CD4-positive, alpha-beta T cell treated with Interleukin-2 at 100 ng/mL for 4 hours (primary cell): Measurements from ENCODE around the gene NPAS3.
A peak's percentile ranks its signal among the peaks of the same experiment; 100 is the strongest.

Source experiments
- DNase-seq: peaks from one replicate; pipeline ENCODE4 v3.0.0-alpha.2; 2020; ENCODE audit warnings: low spot score

Gene NPAS3

DNA sequence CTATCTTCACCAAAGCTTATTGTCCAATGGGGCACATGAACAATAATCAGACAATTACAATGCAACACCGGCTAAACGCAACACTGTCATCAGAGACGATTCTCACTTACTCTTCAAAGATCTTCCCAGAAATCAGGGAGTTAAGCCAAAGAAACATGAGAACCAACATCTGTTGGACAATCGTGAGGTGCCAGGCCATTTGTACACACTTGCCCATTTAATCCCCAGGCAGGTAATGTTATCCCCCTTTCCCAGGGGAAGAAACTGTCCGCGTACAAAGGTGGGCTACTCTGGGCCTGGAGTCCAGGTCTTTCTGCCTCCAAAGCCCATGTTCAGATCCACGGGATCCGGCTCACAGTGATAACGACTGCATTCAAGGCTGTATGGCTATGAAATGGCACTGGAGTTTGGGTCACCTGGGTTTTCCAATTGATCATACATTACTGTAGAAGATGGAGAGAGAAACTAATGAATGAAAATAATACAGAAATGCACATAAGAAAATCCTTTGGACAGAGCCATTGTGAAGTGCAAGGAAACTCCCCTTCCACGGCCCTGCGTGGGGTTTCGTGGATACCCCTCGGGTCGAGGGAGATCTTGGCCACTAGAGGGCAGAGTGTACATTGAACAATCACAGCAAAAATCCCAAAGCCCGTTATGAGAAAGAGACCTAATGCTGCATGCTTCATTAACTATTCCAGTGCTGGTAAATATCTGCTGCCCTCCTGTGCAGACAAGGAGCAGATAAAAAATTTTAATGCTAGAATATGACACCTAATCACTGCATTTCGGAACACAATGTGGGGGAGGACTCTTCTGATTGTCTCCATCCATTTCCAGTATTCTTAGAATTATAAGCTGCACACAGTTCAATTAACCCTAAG is 900.8 kb downstream of the NPAS3 start:
- peak; percentile 63 for DNase-seq

GRCh38 chr14:33840797-33841196 is 902.1 kb downstream of the NPAS3 start:
- no peak for DNase-seq

DNA sequence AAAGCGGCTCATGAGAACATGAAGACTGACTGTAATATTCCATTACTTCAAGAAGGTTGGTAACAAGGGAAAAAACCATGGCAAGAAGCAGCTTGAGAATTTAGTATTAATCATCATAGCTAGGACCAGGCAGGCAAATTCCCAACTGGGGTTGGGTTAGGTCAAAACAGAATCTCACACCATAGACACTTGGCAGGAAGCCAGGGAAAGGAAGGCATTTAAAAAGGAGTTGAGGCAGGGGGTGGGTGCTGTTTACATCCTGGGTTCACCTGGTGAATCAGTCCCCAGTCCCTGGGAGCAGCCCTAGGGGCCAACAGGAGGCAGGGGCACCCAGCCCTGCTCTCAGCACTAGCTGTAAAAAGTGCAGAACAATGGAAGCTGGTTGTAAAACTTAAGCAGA is 903.6 kb downstream of the NPAS3 start:
- no peak for DNase-seq

DNA sequence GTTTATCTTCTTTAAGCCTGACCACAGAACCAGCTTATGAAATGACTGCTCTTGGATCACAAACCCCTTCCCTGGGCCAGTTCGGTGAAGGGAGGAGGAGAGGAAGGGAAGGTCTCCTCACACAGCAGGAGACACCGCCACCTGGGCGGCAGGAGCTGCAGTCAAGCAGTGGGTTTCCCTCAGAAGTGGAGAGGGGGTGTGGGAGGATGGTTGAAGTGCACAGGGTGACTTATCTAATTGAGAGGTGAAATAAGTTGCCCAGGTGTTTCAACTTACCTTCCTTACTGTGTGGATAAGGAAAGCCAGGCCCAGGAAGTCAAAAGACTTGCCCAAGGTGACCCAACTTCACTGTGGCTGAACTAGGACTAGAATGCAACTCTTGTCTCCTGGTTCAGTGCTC is 905.4 kb downstream of the NPAS3 start:
- no peak for DNase-seq

DNA sequence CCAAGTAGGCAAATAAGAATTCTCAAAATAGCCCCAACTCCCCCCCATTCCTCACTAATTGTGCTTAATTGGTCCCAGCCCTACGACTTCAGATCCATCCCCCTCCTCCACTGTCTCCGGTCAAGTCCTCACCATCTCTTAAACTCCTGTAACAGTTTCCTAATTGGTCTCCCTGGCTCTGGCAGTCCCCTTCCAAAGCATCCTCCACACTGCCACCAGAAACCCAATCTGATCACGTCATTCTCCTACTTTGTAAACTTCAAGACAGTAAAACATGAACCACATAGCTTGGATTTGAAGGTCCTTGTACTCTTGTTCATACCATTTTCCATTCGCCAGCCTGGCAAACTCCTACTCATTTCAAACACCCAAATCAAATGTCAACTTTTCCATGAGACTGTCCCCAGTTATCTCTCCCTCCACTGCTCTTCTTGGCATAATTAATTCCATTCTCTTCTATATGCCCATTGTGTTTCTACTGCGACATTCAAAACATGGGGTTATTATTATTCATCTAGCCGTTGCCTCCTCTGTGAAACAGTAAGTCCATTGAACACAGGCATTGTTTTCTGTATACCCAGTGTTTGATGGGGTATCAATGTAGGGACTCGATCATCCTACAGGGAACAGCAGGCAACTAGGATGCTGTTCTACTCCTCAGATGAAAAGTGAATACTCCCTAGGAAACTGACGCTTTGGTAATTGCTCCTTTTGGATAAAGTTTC is 907.6 kb downstream of the NPAS3 start:
- DNase-seq = no peak

- no peak for DNase-seq
These were observed 908.4 kb downstream of the NPAS3 start for GRCh38 chr14:33847066-33847465.

GRCh38 chr14:33848009-33848408 is 909.3 kb downstream of the NPAS3 start:
- DNase-seq = no peak

GRCh38 chr14:33848706-33849454 is 910.2 kb downstream of the NPAS3 start:
- no peak for DNase-seq

GRCh38 chr14:33849455-33849801 is 910.7 kb downstream of the NPAS3 start:
- DNase-seq = no peak

GRCh38 chr14:33850826-33851225 is 912.1 kb downstream of the NPAS3 start:
- DNase-seq = no peak

DNA sequence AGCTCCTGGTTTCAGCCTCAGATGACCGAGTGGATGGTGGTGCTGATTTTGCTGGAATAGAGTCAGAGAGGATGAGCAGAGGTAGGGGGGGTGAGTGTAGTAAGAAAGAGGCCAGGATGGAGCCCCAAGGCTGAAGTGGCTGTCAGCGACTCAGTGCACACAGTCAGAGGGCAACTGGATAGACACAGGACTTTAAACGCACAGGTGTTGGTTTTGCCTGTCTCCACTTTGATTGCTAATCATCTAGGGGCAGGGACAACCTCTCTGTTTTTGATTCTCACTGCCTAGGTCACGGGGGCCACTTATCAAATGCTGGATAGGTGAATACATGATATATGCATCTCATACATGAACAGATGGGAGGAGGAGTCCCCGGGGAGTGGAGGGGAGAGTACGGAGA is 912.7 kb downstream of the NPAS3 start:
- DNase-seq = no peak

DNA sequence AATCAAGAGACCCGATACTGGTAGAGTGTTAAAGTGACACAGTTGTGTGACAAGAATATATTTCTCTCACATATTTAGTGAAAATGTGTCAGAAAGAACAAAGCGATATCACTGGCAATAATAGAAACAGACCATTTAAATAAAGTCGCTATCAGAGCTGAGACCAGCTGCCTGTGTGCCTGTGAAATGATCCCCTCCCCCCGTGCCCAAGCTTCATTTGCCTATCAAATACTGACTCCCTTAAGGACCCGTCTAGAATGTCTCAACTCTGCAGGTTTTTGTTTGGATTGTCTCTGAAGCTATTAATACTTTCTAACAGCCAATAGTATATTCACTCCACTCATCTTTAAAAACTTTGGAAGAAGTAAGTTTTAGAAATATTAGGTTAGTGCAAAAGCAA is 913.3 kb downstream of the NPAS3 start:
- DNase-seq = no peak
